Mononuclear cell (primary cell): ENCODE measurements around the gene MSH5. TPM values are rescaled to one million over a fixed set of nuclear protein-coding genes. Genes with fewer than 3 reads are reported as not detected.

Experiments
- H3K27me3 ChIP-seq: 2 replicates; pipeline ENCODE4 v1.6.0; 2011; ENCODE audit warnings: low read length, control low read depth; ENCODE audit not compliant: insufficient read depth
- H3K4me1 ChIP-seq: 2 replicates; pipeline ENCODE4 v1.5.1; 2011; ENCODE audit warnings: mild to moderate bottlenecking, low read length, control low read depth; ENCODE audit not compliant: insufficient read depth
- H3K4me3 ChIP-seq: 2 replicates; pipeline ENCODE4 v1.5.1; 2011; ENCODE audit warnings: mild to moderate bottlenecking, low read length, moderate library complexity
- H3K9me3 ChIP-seq: 2 replicates; pipeline ENCODE4 v1.5.1; 2011; ENCODE audit warnings: low read depth, mild to moderate bottlenecking, control low read depth, low read length
- total RNA-seq: library from RNA; depleted of rRNA; stranded (reverse); fragments of >200 nt; gene quantifications from one replicate; pipeline ENCODE4 v1.2.3, GENCODE V29; 2012

Gene MSH5
- total RNA-seq, 1 donor: 6.1 TPM

- Histone ChIP-seq H3K9me3 (no peaks in the 10 kb centered on the region), H3K4me1 (no peaks in the 10 kb centered on the region), H3K27me3 (no peaks in the 10 kb centered on the region), H3K4me3 (no peak overlapping the region)
Observed at GRCh38 chr6:31750411-31751022, 10.7 kb downstream of the MSH5 start.

GRCh38 chr6:31752739-31753319 is 13.0 kb downstream of the MSH5 start:
- Histone ChIP-seq H3K4me3 (no peak overlapping the region), H3K4me1 (no peaks in the 10 kb centered on the region), H3K27me3 (no peaks in the 10 kb centered on the region), H3K9me3 (no peaks in the 10 kb centered on the region)

GRCh38 chr6:31758281-31758680 is 18.5 kb downstream of the MSH5 start:
- no peak overlapping the region for H3K4me3 ChIP-seq
- no peaks in the 10 kb centered on the region for H3K27me3 ChIP-seq
- no peaks in the 10 kb centered on the region for H3K4me1 ChIP-seq
- H3K9me3 ChIP-seq: no peaks in the 10 kb centered on the region

- Histone ChIP-seq H3K4me1 (no peaks in the 10 kb centered on the region), H3K27me3 (no peaks in the 10 kb centered on the region), H3K9me3 (no peaks in the 10 kb centered on the region), H3K4me3 (no peak overlapping the region)
Observed at GRCh38 chr6:31760790-31761189, 21.0 kb downstream of the MSH5 start.

GRCh38 chr6:31761343-31761742 is 21.5 kb downstream of the MSH5 start:
- Histone ChIP-seq H3K4me3 (no peak overlapping the region), H3K27me3 (no peaks in the 10 kb centered on the region), H3K9me3 (no peaks in the 10 kb centered on the region), H3K4me1 (no peaks in the 10 kb centered on the region)

GRCh38 chr6:31762356-31762755 is 22.6 kb downstream of the MSH5 start, which contains the start of gene SAPCD1:
TSS of gene SAPCD1 (plus strand) at chr6:31762656. CDS start at chr6:31763055, 399 bp downstream.
- Histone ChIP-seq H3K9me3 (no peaks in the 10 kb centered on the region), H3K4me3 (no peak within 1 kb of the TSS), H3K4me1 (no peaks in the 10 kb centered on the region), H3K27me3 (no peaks in the 10 kb centered on the region)

GRCh38 chr6:31762878-31763618 is 23.2 kb downstream of the MSH5 start:
- H3K27me3 ChIP-seq: no peaks in the 10 kb centered on the region
- no peaks in the 10 kb centered on the region for H3K9me3 ChIP-seq
- no peak overlapping the region for H3K4me3 ChIP-seq
- H3K4me1 ChIP-seq: peaks cover 3% of the 10 kb centered on the region

GRCh38 chr6:31763619-31763940 is 23.8 kb downstream of the MSH5 start:
- Histone ChIP-seq H3K9me3 (no peaks in the 10 kb centered on the region), H3K27me3 (no peaks in the 10 kb centered on the region), H3K4me3 (no peak overlapping the region), H3K4me1 (peaks cover 9% of the 10 kb centered on the region)

GRCh38 chr6:31764198-31764597 is 24.4 kb downstream of the MSH5 start:
- Histone ChIP-seq H3K27me3 (no peaks in the 10 kb centered on the region), H3K9me3 (no peaks in the 10 kb centered on the region), H3K4me1 (peaks cover 15% of the 10 kb centered on the region), H3K4me3 (no peak overlapping the region)

GRCh38 chr6:31765559-31765909 is 25.7 kb downstream of the MSH5 start:
- H3K9me3 ChIP-seq: no peaks in the 10 kb centered on the region
- no peak overlapping the region for H3K4me3 ChIP-seq
- peaks cover 20% of the 10 kb centered on the region for H3K4me1 ChIP-seq
- no peaks in the 10 kb centered on the region for H3K27me3 ChIP-seq

GRCh38 chr6:31765910-31766794 is 26.3 kb downstream of the MSH5 start:
- Histone ChIP-seq H3K4me3 (no peak overlapping the region), H3K27me3 (no peaks in the 10 kb centered on the region), H3K9me3 (no peaks in the 10 kb centered on the region), H3K4me1 (peaks cover 20% of the 10 kb centered on the region)

GRCh38 chr6:31767096-31767645 is 27.4 kb downstream of the MSH5 start:
- no peaks in the 10 kb centered on the region for H3K9me3 ChIP-seq
- peaks cover 22% of the 10 kb centered on the region for H3K4me1 ChIP-seq
- no peak overlapping the region for H3K4me3 ChIP-seq
- H3K27me3 ChIP-seq: no peaks in the 10 kb centered on the region

GRCh38 chr6:31768363-31769257 is 28.8 kb downstream of the MSH5 start:
- no peak overlapping the region for H3K4me3 ChIP-seq
- no peaks in the 10 kb centered on the region for H3K27me3 ChIP-seq
- H3K4me1 ChIP-seq: peaks cover 35% of the 10 kb centered on the region
- H3K9me3 ChIP-seq: no peaks in the 10 kb centered on the region
